Measurements from ENCODE around the gene MFAP5. TPM values are rescaled to one million over a fixed set of nuclear protein-coding genes. Genes with fewer than 3 reads are reported as not detected.

The MFAP5 gene
- total RNA-seq, 4 donors from 2014 or later = 16.9 to 32.8 (median 22.0) TPM

DNA sequence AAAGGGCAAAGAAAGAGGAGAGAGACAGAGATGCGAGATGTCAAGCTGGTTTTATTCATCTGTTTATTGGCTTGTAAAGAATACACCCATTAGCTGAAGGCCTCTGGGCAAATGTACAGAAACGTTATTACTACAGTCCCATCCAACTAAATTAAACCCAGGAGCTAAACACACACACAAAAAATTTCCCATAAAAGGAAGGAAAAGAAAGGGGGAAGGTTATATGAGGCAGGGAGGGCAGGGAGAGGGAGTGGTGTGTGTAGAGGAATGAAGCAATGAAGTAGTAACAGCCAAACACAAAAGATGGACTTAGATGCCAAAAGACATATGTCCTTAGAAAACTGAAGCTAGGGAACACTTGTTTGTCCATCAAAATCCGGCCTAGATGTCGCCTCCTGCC, 3.1 kb upstream of the MFAP5 start:
- Histone ChIP-seq H3K4me1 (no peaks in the 10 kb centered on the region), H3K9me3 (no peaks in the 10 kb centered on the region), H3K4me3 (no peak overlapping the region), H3K27me3 (no peaks in the 10 kb centered on the region), H3K27ac (peak overlapping the region in 3 of 4 donors; percentile 8 to 63 (median 12)), H3K36me3 (no peaks in the 10 kb centered on the region)
- no peak for DNase-seq
- intact Hi-C loops (cut with DNase I; ENCODE audit: low total_unique reads) (no loop called here), in situ Hi-C loops (cut with MboI; ENCODE audit: low pct_ligation_motif_present in 1 of 4, low pct_unique_long_range_greater_than_20kb in 1 of 4, low sequenced_read_pairs in 3 of 4) (no loop called here)
- 51 to 54% methylated on average over 4 of the region's 4 CpGs for WGBS, 2 donors (ENCODE audit: low coverage in 1 of 2)
- TF ChIP-seq EP300 (IDR thresholded peaks at IDR 0.05; ENCODE audit: low read depth) (no peak), CTCF (IDR thresholded peaks at IDR 0.05) (no peak), POLR2AphosphoS5 (IDR thresholded peaks at IDR 0.05) (no peak), POLR2A (IDR thresholded peaks at IDR 0.05) (no peak)

DNA sequence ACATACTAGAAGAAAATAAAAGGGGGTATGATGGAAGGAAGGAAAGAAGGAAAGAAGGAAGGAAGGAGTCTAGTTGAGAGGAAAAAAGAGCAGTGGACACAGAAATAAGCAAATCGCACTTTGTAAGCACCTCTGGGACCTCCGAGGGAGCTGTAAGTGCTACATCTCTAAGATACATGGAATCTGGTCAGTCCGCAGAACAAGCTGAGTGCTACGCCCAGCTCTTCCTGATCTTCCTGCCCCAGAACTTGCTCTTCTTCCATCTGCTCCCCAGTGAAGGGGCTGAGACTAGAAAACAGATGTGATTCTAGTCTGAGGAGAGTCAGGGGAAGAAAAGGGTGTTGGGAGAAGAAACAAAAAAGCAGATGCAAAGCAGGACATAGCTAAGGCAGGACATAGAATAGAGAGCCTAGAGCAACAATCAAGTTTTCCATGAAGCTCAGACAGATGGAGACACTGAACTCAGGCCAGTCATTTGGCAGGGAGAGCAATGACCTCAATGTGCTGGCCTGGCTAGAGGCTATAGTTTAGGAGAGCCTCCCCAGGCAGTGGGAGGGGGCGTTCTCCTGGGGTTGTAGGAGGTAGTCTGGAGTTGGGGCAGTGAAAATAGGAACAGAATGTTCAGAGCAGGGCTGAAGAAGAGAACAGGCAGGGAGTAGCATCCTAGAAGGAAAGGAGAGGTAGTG, 1.7 kb upstream of the MFAP5 start:
- in situ Hi-C loops (cut with MboI; ENCODE audit: low pct_ligation_motif_present in 1 of 4, low pct_unique_long_range_greater_than_20kb in 1 of 4, low sequenced_read_pairs in 3 of 4) (no loop called here), intact Hi-C loops (cut with DNase I; ENCODE audit: low total_unique reads) (no loop called here)
- 74 to 78% methylated on average over 5 of the region's 5 CpGs for WGBS, 2 donors (ENCODE audit: low coverage in 1 of 2)
- Histone ChIP-seq H3K4me3 (no peak overlapping the region), H3K27ac (peak overlapping the region in 2 of 4 donors; percentile 23 to 63), H3K36me3 (no peaks in the 10 kb centered on the region), H3K27me3 (no peaks in the 10 kb centered on the region), H3K9me3 (no peaks in the 10 kb centered on the region), H3K4me1 (no peaks in the 10 kb centered on the region)
- TF ChIP-seq CTCF (IDR thresholded peaks at IDR 0.05) (no peak), EP300 (IDR thresholded peaks at IDR 0.05; ENCODE audit: low read depth) (no peak), POLR2AphosphoS5 (IDR thresholded peaks at IDR 0.05) (no peak), POLR2A (IDR thresholded peaks at IDR 0.05) (no peak)
- peak; percentile 11 for DNase-seq

DNA sequence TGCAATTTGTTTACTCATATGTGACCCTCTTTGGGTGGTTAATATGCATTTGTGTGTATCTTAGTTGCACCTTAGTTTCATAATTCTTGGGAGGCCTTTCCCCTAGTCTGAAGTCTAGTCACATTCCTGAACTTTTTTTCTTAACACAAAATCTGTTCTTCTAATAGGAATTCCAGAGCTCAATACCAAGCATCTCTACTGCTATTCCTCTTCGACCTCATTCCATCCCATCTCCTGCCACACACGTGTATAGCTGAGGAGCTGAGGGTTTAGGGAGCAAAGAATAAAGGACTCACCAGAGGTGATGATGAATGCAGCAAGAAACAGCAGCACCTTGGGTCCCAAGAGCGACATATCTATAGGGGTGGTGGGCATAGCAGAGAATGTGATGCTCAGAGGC, 875 bp downstream of the MFAP5 start:
- in situ Hi-C loops (cut with MboI; ENCODE audit: low pct_ligation_motif_present in 1 of 4, low pct_unique_long_range_greater_than_20kb in 1 of 4, low sequenced_read_pairs in 3 of 4) (no loop called here), intact Hi-C loops (cut with DNase I; ENCODE audit: low total_unique reads) (no loop called here)
- no peak for TF ChIP-seq EP300 (IDR thresholded peaks at IDR 0.05; ENCODE audit: low read depth)
- TF ChIP-seq POLR2A (IDR thresholded peaks at IDR 0.05) = no peak
- no peak for TF ChIP-seq POLR2AphosphoS5 (IDR thresholded peaks at IDR 0.05)
- Histone ChIP-seq H3K27ac (no peak overlapping the region), H3K4me3 (no peak overlapping the region), H3K4me1 (no peaks in the 10 kb centered on the region), H3K36me3 (no peaks in the 10 kb centered on the region), H3K9me3 (no peaks in the 10 kb centered on the region), H3K27me3 (no peaks in the 10 kb centered on the region)
- WGBS, 2 donors (ENCODE audit: low coverage in 1 of 2) = 72 to 86% methylated on average over 1 to 3 of the region's 3 CpGs
- no peak for DNase-seq

- intact Hi-C loops (cut with DNase I; ENCODE audit: low total_unique reads) (no loop called here), in situ Hi-C loops (cut with MboI; ENCODE audit: low pct_ligation_motif_present in 1 of 4, low pct_unique_long_range_greater_than_20kb in 1 of 4, low sequenced_read_pairs in 3 of 4) (no loop called here)
- Histone ChIP-seq H3K27ac (no peak overlapping the region), H3K27me3 (no peaks in the 10 kb centered on the region), H3K36me3 (no peaks in the 10 kb centered on the region), H3K4me3 (no peak overlapping the region), H3K9me3 (no peaks in the 10 kb centered on the region), H3K4me1 (no peaks in the 10 kb centered on the region)
- DNase-seq = no peak
- TF ChIP-seq CTCF (IDR thresholded peaks at IDR 0.05) = no peak
- no peak for TF ChIP-seq POLR2AphosphoS5 (IDR thresholded peaks at IDR 0.05)
- no peak for TF ChIP-seq EP300 (IDR thresholded peaks at IDR 0.05; ENCODE audit: low read depth)
- no peak for TF ChIP-seq POLR2A (IDR thresholded peaks at IDR 0.05)
- WGBS, 2 donors (ENCODE audit: low coverage in 1 of 2) = 79 to 88% methylated on average over 3 of the region's 3 CpGs
These were observed 1.6 kb downstream of the MFAP5 start for GRCh38 chr12:8661016-8661415.

DNA sequence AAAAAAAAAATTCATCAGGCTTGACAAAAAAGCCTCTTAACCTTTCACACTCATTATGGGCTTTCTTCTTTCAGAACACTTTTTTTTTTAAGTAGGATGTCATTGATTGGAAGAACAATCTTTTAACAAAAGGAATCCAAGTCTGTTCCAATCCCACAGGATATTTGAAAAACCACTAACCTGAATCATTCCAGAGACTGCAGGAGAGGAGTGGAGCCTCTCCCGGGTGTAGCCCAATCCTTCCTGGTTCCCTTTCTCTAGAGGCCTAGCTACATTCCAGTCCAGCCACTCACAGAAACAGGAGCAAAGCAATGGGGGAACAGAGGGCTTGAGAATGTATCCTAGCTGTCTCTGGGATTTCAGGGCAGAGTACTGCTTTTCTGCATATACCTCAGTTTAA, 4.3 kb downstream of the MFAP5 start:
- no peaks in the 10 kb centered on the region for H3K36me3 ChIP-seq
- DNase-seq = no peak
- no peaks in the 10 kb centered on the region for H3K9me3 ChIP-seq
- no peak overlapping the region for H3K27ac ChIP-seq
- intact Hi-C loops (cut with DNase I; ENCODE audit: low total_unique reads) = no loop called here
- no peak overlapping the region for H3K4me3 ChIP-seq
- no peaks in the 10 kb centered on the region for H3K27me3 ChIP-seq
- in situ Hi-C loops (cut with MboI; ENCODE audit: low pct_ligation_motif_present in 1 of 4, low pct_unique_long_range_greater_than_20kb in 1 of 4, low sequenced_read_pairs in 3 of 4) = no loop called here
- H3K4me1 ChIP-seq = no peaks in the 10 kb centered on the region
- WGBS, 2 donors (ENCODE audit: low coverage in 1 of 2) = 50 to 57% methylated on average over 1 of the region's 1 CpG
- no peak for TF ChIP-seq EP300 (IDR thresholded peaks at IDR 0.05; ENCODE audit: low read depth)

Data from transverse colon (tissue), 4 donors.